KBM-7 (cell line): ENCODE measurements around the gene PBXIP1.
"Not testable (repeated sequence)": the region's sequence is repeated elsewhere in the genome, so short reads cannot be mapped to it uniquely, and the experiment has no call there.

Source experiments
- DNase-seq: peaks from one replicate; pipeline ENCODE4 v3.0.0-alpha.2; 2015
- in situ Hi-C: fragments of 300-500 bp; cut with MboI; formaldehyde crosslinking; loops from 2 replicates; pipeline ENCODE4 v1.14.3; 2020; ENCODE audit warnings: low sequenced_read_pairs, low pct_unique_long_range_greater_than_20kb, mixed read lengths

Gene PBXIP1

GRCh38 chr1:154911691-154912550, 44.0 kb downstream of the PBXIP1 start:
- in situ Hi-C loops, result no loop called here
- DNase-seq, result no peak

- no peak for DNase-seq
- in situ Hi-C loops, result no loop called here
Observed at GRCh38 chr1:154910851-154911250, 45.0 kb downstream of the PBXIP1 start.

GRCh38 chr1:154908937-154909336, 47.0 kb downstream of the PBXIP1 start:
- in situ Hi-C loops, result no loop called here
- no peak for DNase-seq

- in situ Hi-C loops, DNase-seq: not testable (repeated sequence)
Observed at GRCh38 chr1:154908129-154908528, 47.8 kb downstream of the PBXIP1 start.

- peak; percentile 47 for DNase-seq
- in situ Hi-C loops, result no loop called here
Observed at GRCh38 chr1:154906621-154907081, 49.2 kb downstream of the PBXIP1 start.

GRCh38 chr1:154902938-154903566, 52.8 kb downstream of the PBXIP1 start:
- no peak for DNase-seq
- in situ Hi-C loops, result no loop called here

- DNase-seq, result no peak
- in situ Hi-C loops, result no loop called here
Observed at GRCh38 chr1:154901591-154901990, 54.3 kb downstream of the PBXIP1 start.

GRCh38 chr1:154899041-154899440, 56.9 kb downstream of the PBXIP1 start:
- in situ Hi-C loops, result no loop called here
- no peak for DNase-seq

- in situ Hi-C loops, result no loop called here
- no peak for DNase-seq
Observed at GRCh38 chr1:154896771-154897286, 59.1 kb downstream of the PBXIP1 start.

GRCh38 chr1:154895798-154896197, 60.1 kb downstream of the PBXIP1 start:
- in situ Hi-C loops, result no loop called here
- DNase-seq, result no peak
